Gastrocnemius medialis (tissue), 4 donors: ENCODE data around the gene SLC26A9.

ENCODE experiments used
- CTCF ChIP-seq, 5 experiments: fragments of 450-650 bp in 3 of 5; fragments of 200-600 bp in 2 of 5; sonication (generic) in 2 of 5; IDR thresholded peaks in 4 of 5; conservative IDR thresholded peaks in 1 of 5; 1 replicate in 4 of 5; 2 replicates in 1 of 5; pipeline ENCODE4 v1.5.1; 2016 to 2019; ENCODE audit warnings: antibody characterized with exemption in 5 of 5, mild to moderate bottlenecking in 3 of 5, moderate library complexity in 3 of 5
- POLR2A ChIP-seq, 2 donors: fragments of 450-650 bp; IDR thresholded peaks; one replicate each; pipeline ENCODE4 v1.6.1; 2017; ENCODE audit warnings: antibody characterized with exemption in 2 of 2, mild to moderate bottlenecking in 2 of 2, moderate library complexity in 2 of 2

DNA sequence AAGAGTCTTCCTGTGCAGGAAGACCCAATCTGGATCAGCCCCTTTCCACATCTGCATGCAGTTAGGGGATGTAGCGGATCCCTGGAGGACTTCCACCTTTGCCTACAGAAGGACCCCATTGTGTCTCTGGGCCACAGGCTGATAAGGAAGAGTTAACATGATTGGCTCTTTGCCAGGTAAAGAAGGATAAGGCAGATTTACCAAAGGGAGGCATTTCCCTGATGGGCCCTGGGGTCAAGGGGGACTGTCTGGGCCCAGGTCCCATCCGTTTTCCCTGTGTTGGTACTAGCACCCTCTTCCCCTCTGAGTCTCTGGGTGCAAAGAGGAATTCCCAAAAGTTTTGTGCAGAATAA, 29.1 kb downstream of the SLC26A9 start:
- no peak for TF ChIP-seq CTCF (IDR thresholded peaks at IDR 0.05 in 4 of 5, conservative IDR thresholded peaks at IDR 0.05 in 1 of 5)
- TF ChIP-seq POLR2A (IDR thresholded peaks at IDR 0.05): no peak
